H9 (cell line): ENCODE measurements around the gene LRP2. TPM values are rescaled to one million over a fixed set of nuclear protein-coding genes. Genes with fewer than 3 reads are reported as not detected.

Experiments
- DNase-seq: peaks from one replicate; pipeline ENCODE4 v3.0.0-alpha.2; 2017
- H2AFZ ChIP-seq: one replicate; pipeline ENCODE4 v1.6.1; 2013; ENCODE audit warnings: mild to moderate bottlenecking, low read length, control low read depth, moderate library complexity
- H2AK5ac ChIP-seq: 2 replicates; pipeline ENCODE4 v1.6.1; 2013; ENCODE audit warnings: low read length, control low read depth, mixed read lengths; ENCODE audit not compliant: insufficient read length
- H2BK120ac ChIP-seq: one replicate; pipeline ENCODE4 v1.6.1; 2013; ENCODE audit warnings: low read depth, mild to moderate bottlenecking, low read length, control low read depth, inconsistent platforms; ENCODE audit not compliant: poor library complexity, severe bottlenecking
- H2BK12ac ChIP-seq: 2 replicates; pipeline ENCODE4 v1.6.1; 2013; ENCODE audit warnings: low read length, control low read depth, mixed read lengths, low read depth; ENCODE audit not compliant: insufficient read length
- H2BK15ac ChIP-seq: 2 replicates; pipeline ENCODE4 v1.6.1; 2013; ENCODE audit warnings: low read depth, low read length, control low read depth
- H2BK20ac ChIP-seq: one replicate; pipeline ENCODE4 v1.6.1; 2013; ENCODE audit warnings: low read depth, mild to moderate bottlenecking, low read length, control low read depth, inconsistent platforms; ENCODE audit not compliant: poor library complexity, severe bottlenecking
- H2BK5ac ChIP-seq: 2 replicates; pipeline ENCODE4 v1.6.1; 2013; ENCODE audit warnings: low read length, control low read depth, mixed read lengths; ENCODE audit not compliant: insufficient read length
- H3K14ac ChIP-seq: 2 replicates; pipeline ENCODE4 v1.6.1; 2013; ENCODE audit warnings: low read length, control low read depth; ENCODE audit not compliant: insufficient read depth
- H3K18ac ChIP-seq: 2 replicates; pipeline ENCODE4 v1.6.1; 2013; ENCODE audit warnings: low read depth, mild to moderate bottlenecking, mixed read lengths, low read length, control low read depth; ENCODE audit not compliant: insufficient read length
- H3K23ac ChIP-seq: 2 replicates; pipeline ENCODE4 v1.6.1; 2013; ENCODE audit warnings: low read length, control low read depth, mixed read lengths, low read depth; ENCODE audit not compliant: insufficient read length
- H3K23me2 ChIP-seq: 2 replicates; pipeline ENCODE4 v1.6.1; 2013; ENCODE audit warnings: low read depth, mild to moderate bottlenecking, mixed read lengths, low read length, control low read depth; ENCODE audit not compliant: insufficient read length, poor library complexity, severe bottlenecking
- H3K27ac ChIP-seq: 2 replicates; pipeline ENCODE4 v1.5.1; 2013; ENCODE audit warnings: low read length, control low read depth, mixed read lengths, low read depth; ENCODE audit not compliant: insufficient read length
- H3K27me3 ChIP-seq: 2 replicates; pipeline ENCODE4 v1.6.1; 2013; ENCODE audit warnings: low read length, control low read depth, inconsistent platforms; ENCODE audit not compliant: insufficient read depth
- H3K4ac ChIP-seq: 2 replicates; pipeline ENCODE4 v1.6.1; 2013; ENCODE audit warnings: low read depth, mild to moderate bottlenecking, control low read depth, inconsistent platforms, low read length, moderate library complexity
- H3K4me1 ChIP-seq: 2 replicates; pipeline ENCODE4 v1.6.1; 2013; ENCODE audit warnings: low read length, control low read depth, inconsistent platforms; ENCODE audit not compliant: insufficient read depth
- H3K4me2 ChIP-seq: 2 replicates; pipeline ENCODE4 v1.6.1; 2013; ENCODE audit warnings: low read length, control low read depth, mixed read lengths; ENCODE audit not compliant: insufficient read length, insufficient read depth
- H3K56ac ChIP-seq: 2 replicates; pipeline ENCODE4 v1.6.1; 2013; ENCODE audit warnings: low read depth, mild to moderate bottlenecking, mixed read lengths, low read length, control low read depth; ENCODE audit not compliant: insufficient read length
- H3K79me1 ChIP-seq: 2 replicates; pipeline ENCODE4 v1.6.1; 2013; ENCODE audit warnings: low read depth, mild to moderate bottlenecking, moderate library complexity, low read length, control low read depth, inconsistent platforms; ENCODE audit not compliant: insufficient read depth, poor library complexity, severe bottlenecking
- H3K79me2 ChIP-seq: 2 replicates; pipeline ENCODE4 v1.6.1; 2013; ENCODE audit warnings: low read length, control low read depth, inconsistent platforms; ENCODE audit not compliant: insufficient read depth
- H3K9ac ChIP-seq: 2 replicates; pipeline ENCODE4 v1.6.1; 2013; ENCODE audit warnings: low read length, control low read depth, mixed read lengths; ENCODE audit not compliant: insufficient read length; ENCODE audit errors: extremely low read depth
- H3K9me3 ChIP-seq: one replicate; pipeline ENCODE4 v1.6.1; 2013; ENCODE audit warnings: low read depth, low read length, inconsistent platforms; ENCODE audit not compliant: control insufficient read depth
- H3T11ph ChIP-seq: one replicate; pipeline ENCODE4 v1.6.1; 2013; ENCODE audit warnings: mild to moderate bottlenecking, low read length, control low read depth, inconsistent platforms
- H4K20me1 ChIP-seq: one replicate; pipeline ENCODE4 v1.6.1; 2013; ENCODE audit not compliant: control insufficient read depth, insufficient read length, insufficient read depth
- H4K5ac ChIP-seq: 2 replicates; pipeline ENCODE4 v1.6.1; 2013; ENCODE audit warnings: low read depth, mild to moderate bottlenecking, mixed read lengths, low read length, control low read depth; ENCODE audit not compliant: insufficient read length
- H4K8ac ChIP-seq: replicated peaks from 2 replicates; pipeline ENCODE4 v1.6.1; 2013; ENCODE audit warnings: low read length, control low read depth, mixed read lengths, low read depth; ENCODE audit not compliant: insufficient read length
- H4K91ac ChIP-seq: 2 replicates; pipeline ENCODE4 v1.6.1; 2013; ENCODE audit warnings: low read depth, mild to moderate bottlenecking, moderate library complexity, mixed read lengths, low read length, control low read depth; ENCODE audit not compliant: insufficient read length
- H3K27ac Mint-ChIP-seq, 3 experiments: 2 replicates in 2 of 3; 3 replicates in 1 of 3; pipeline ENCODE4 v1.8.0; 2020 to 2021; ENCODE audit warnings: mixed read lengths in 3 of 3, mild to moderate bottlenecking in 1 of 3, moderate library complexity in 1 of 3
- H3K27me3 Mint-ChIP-seq: 2 replicates; pipeline ENCODE4 v1.8.0; 2021; ENCODE audit warnings: low read depth, mild to moderate bottlenecking, moderate library complexity, mixed read lengths
- H3K36me3 Mint-ChIP-seq, 3 experiments: 2 replicates in 2 of 3; 3 replicates in 1 of 3; pipeline ENCODE4 v1.8.0; 2020 to 2021; ENCODE audit warnings: low read depth in 3 of 3, mixed read lengths in 3 of 3; ENCODE audit not compliant: insufficient read depth in 1 of 3
- H3K4me1 Mint-ChIP-seq, 2 experiments: 2 replicates each; pipeline ENCODE4 v1.8.0; 2020; ENCODE audit warnings: mixed read lengths in 2 of 2
- H3K4me3 Mint-ChIP-seq, 2 experiments: 2 replicates in 1 of 2; 3 replicates in 1 of 2; pipeline ENCODE4 v1.8.0; 2020 to 2021; ENCODE audit warnings: mild to moderate bottlenecking in 2 of 2, mixed read lengths in 2 of 2, moderate library complexity in 1 of 2
- H3K9me3 Mint-ChIP-seq, 2 experiments: 2 replicates in 1 of 2; 3 replicates in 1 of 2; pipeline ENCODE4 v1.8.0; 2020; ENCODE audit warnings: mild to moderate bottlenecking in 2 of 2, mixed read lengths in 2 of 2, moderate library complexity in 1 of 2
- CTCF ChIP-seq: fragments of 200-600 bp; sonication (generic); conservative IDR thresholded peaks from 3 replicates; pipeline ENCODE4 v1.8.0; 2021; ENCODE audit warnings: antibody characterized with exemption, mild to moderate bottlenecking
- WGBS: extraction: QIAGEN DNeasy Blood & Tissue Kit; methylation state at CpG from one replicate; pipeline ENCODE4 v1.1.7; 2013; ENCODE audit warnings: missing lambda C conversion rate, low lambda C conversion rate, mixed read lengths; ENCODE audit not compliant: insufficient read length; ENCODE audit errors: extremely low coverage; 5-methylcytosine and 5-hydroxymethylcytosine counted together
- total RNA-seq: library from RNA; stranded (reverse); gene quantifications from 2 replicates; pipeline ENCODE4 v1.2.1, GENCODE V29; 2021

The LRP2 gene
- total RNA-seq, 1 experiment from 2014 or later: 1.4 TPM

- Histone ChIP-seq H2BK12ac (no peak overlapping the region), H3K14ac (no peak overlapping the region), H2BK5ac (no peak overlapping the region), H3K23ac (no peak overlapping the region), H2AFZ (no peak overlapping the region), H3K79me2 (no peaks in the 10 kb centered on the region), H3K79me1 (no peaks in the 10 kb centered on the region), H3K23me2 (no peaks in the 10 kb centered on the region), H3K27me3 (no peaks in the 10 kb centered on the region), H2BK15ac (no peak overlapping the region), H3K18ac (no peak overlapping the region), H4K91ac (no peak overlapping the region), H4K5ac (no peak overlapping the region), H4K20me1 (no peaks in the 10 kb centered on the region), H3K56ac (no peak overlapping the region), H3K9ac (no peak overlapping the region), H4K8ac (no peak overlapping the region), H3K4me2 (no peak overlapping the region), H2AK5ac (no peak overlapping the region), H3K27ac (no peak overlapping the region), H2BK20ac (no peak overlapping the region), H3K9me3 (no peaks in the 10 kb centered on the region), H2BK120ac (no peak overlapping the region), H3T11ph (no peak overlapping the region), H3K4ac (no peak overlapping the region), H3K4me1 (no peaks in the 10 kb centered on the region)
- no peak for TF ChIP-seq CTCF
- Mint-ChIP-seq H3K36me3 (peaks cover 0 to 4% (median 0%) of the 10 kb centered on the region in 3 experiments; a peak in 2 of 7 replicates), H3K9me3 (no peaks in the 10 kb centered on the region; a peak in 1 of 5 replicates), H3K27me3 (no peaks in the 10 kb centered on the region; the same call in 1 of the 2 replicates), H3K4me3 (no peak overlapping the region), H3K4me1 (peaks cover 4 to 5% of the 10 kb centered on the region in 2 experiments; a peak in 3 of 4 replicates), H3K27ac (no peak overlapping the region)
- no CpG with 5 or more reads among the region's 4 CpGs for WGBS
- no peak for DNase-seq
These were observed 115.1 kb downstream of the LRP2 start for GRCh38 chr2:169247211-169247610.
